Fibroblast of skin of scalp (primary cell): ENCODE measurements around the gene ERICH6.
"Not testable (repeated sequence)": the region's sequence is repeated elsewhere in the genome, so short reads cannot be mapped to it uniquely, and the experiment has no call there.

ENCODE experiments used
- DNase-seq: peaks from one replicate; pipeline ENCODE4 v3.0.0-alpha.2; 2013

The ERICH6 gene

GRCh38 chr3:150681057-150681456 is 22.7 kb downstream of the ERICH6 start:
- no peak for DNase-seq

GRCh38 chr3:150680562-150680961 is 23.2 kb downstream of the ERICH6 start:
- DNase-seq = no peak

GRCh38 chr3:150675587-150675986 is 28.1 kb downstream of the ERICH6 start:
- DNase-seq = no peak

GRCh38 chr3:150673966-150674365 is 29.8 kb downstream of the ERICH6 start:
- DNase-seq = no peak

- DNase-seq = no peak
Observed at GRCh38 chr3:150666167-150666566, 37.6 kb downstream of the ERICH6 start.

GRCh38 chr3:150663461-150663860 is 40.3 kb downstream of the ERICH6 start:
- no peak for DNase-seq

- no peak for DNase-seq
Observed at GRCh38 chr3:150662410-150663200, 41.1 kb downstream of the ERICH6 start.

GRCh38 chr3:150656316-150656715 is 47.4 kb downstream of the ERICH6 start:
- no peak for DNase-seq

GRCh38 chr3:150653110-150653561 is 50.6 kb downstream of the ERICH6 start:
- no peak for DNase-seq

GRCh38 chr3:150640256-150640655 is 63.5 kb downstream of the ERICH6 start:
- DNase-seq = no peak

GRCh38 chr3:150639262-150639661 is 64.5 kb downstream of the ERICH6 start:
- DNase-seq = no peak

- no peak for DNase-seq
Observed at GRCh38 chr3:150636258-150636657, 67.5 kb downstream of the ERICH6 start.

GRCh38 chr3:150635526-150635925 is 68.2 kb downstream of the ERICH6 start:
- DNase-seq = no peak

- no peak for DNase-seq
Observed at GRCh38 chr3:150635076-150635475, 68.6 kb downstream of the ERICH6 start.

GRCh38 chr3:150631515-150632221 is 72.1 kb downstream of the ERICH6 start:
- no peak for DNase-seq

GRCh38 chr3:150627557-150627956 is 76.2 kb downstream of the ERICH6 start:
- DNase-seq = peak; percentile 15

- DNase-seq = no peak
Observed at GRCh38 chr3:150626148-150626930, 77.4 kb downstream of the ERICH6 start.

- DNase-seq = peak; percentile 59
Observed at GRCh38 chr3:150623945-150624344, 79.8 kb downstream of the ERICH6 start.

GRCh38 chr3:150622955-150623354 is 80.8 kb downstream of the ERICH6 start:
- DNase-seq = not testable (repeated sequence)

GRCh38 chr3:150620002-150620689 is 83.6 kb downstream of the ERICH6 start:
- DNase-seq = no peak

GRCh38 chr3:150613709-150614480 is 89.8 kb downstream of the ERICH6 start:
- no peak for DNase-seq

GRCh38 chr3:150613034-150613433 is 90.7 kb downstream of the ERICH6 start:
- DNase-seq = no peak
